ENCODE measurements around the gene RGS7. TPM values are rescaled to one million over a fixed set of nuclear protein-coding genes. Genes with fewer than 3 reads are reported as not detected.

Gene RGS7
- total RNA-seq, 3 donors from 2014 or later (not counting 1 experiment from before 2014, with no cell fraction given), result not detected

DNA sequence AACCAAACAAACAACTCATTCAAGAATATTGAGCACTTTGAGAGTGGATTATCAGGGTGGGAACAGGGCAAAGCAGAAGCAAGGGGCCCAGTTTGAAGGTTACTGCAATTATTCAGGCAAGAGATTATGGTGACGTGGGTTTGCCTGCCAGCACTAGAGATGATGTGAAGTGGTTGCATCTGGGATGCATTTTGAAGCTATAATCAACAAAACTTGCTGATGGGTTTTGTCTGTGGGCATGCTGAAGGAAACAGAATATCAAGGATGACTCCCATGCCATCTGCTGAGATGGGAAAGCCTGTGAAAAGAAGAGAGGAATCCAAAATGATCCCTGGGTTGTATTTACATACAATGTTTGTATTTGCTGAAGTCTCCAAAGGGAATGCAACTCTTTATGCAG, 520.7 kb downstream of the RGS7 start:
- WGBS (ENCODE audit: insufficient coverage), result 50% methylated on average over 1 of the region's 1 CpG
- H3K9me3 ChIP-seq (ENCODE audit: control insufficient read depth, insufficient read depth, low read length), result no peaks in the 10 kb centered on the region
- Mint-ChIP-seq H3K27me3 (ENCODE audit: low read depth in 2 of 2) (no peaks in the 10 kb centered on the region), H3K4me3 (no peak overlapping the region), H3K27ac (no peak overlapping the region), H3K9me3 (peaks cover 0 to 4% of the 10 kb centered on the region in 2 donors), H3K4me1 (no peaks in the 10 kb centered on the region), H3K36me3 (no peaks in the 10 kb centered on the region)
- no peak for TF ChIP-seq CTCF (IDR thresholded peaks at IDR 0.05)
- H3K27ac ChIP-seq (ENCODE audit: low read length), result no peak overlapping the region
- H3K4me1 ChIP-seq (ENCODE audit: control insufficient read depth, insufficient read depth, low read length), result no peaks in the 10 kb centered on the region
- no peak for ATAC-seq
- no peak overlapping the region for H3K4me3 ChIP-seq (ENCODE audit: low read length)
- no peak for DNase-seq
- intact Hi-C loops (cut with micrococcal nuclease), result no loop called here
- no peaks in the 10 kb centered on the region for H3K27me3 ChIP-seq (ENCODE audit: control insufficient read depth, insufficient read depth, low read length)
- no peaks in the 10 kb centered on the region for H3K36me3 ChIP-seq (ENCODE audit: control insufficient read depth, insufficient read depth, low read length)

DNA sequence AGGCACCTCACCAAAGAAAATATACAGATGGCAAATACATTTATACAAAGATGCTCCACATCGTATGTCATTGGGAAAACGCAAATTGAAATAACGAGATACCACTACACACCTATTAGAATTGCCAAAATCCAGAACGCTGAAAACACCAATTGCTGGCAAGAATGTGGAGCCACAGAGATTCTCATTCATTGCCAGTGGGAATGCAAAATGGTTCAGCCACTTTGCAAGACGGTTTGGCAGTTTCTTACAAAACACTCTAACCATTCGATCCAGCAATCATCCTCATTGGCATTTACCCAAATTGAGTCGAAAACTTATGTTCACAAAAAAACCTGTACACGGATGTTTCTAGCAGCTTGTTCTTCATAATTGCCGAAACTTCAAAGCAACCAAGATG, 521.7 kb downstream of the RGS7 start:
- H3K27ac ChIP-seq (ENCODE audit: low read length), result no peak overlapping the region
- no peaks in the 10 kb centered on the region for H3K9me3 ChIP-seq (ENCODE audit: control insufficient read depth, insufficient read depth, low read length)
- TF ChIP-seq CTCF (IDR thresholded peaks at IDR 0.05), result no peak
- peaks cover 0 to 2% of the 10 kb centered on the region in 2 donors for H3K9me3 Mint-ChIP-seq
- H3K4me3 ChIP-seq (ENCODE audit: low read length), result no peak overlapping the region
- no peaks in the 10 kb centered on the region for H3K36me3 ChIP-seq (ENCODE audit: control insufficient read depth, insufficient read depth, low read length)
- no peak overlapping the region for H3K4me3 Mint-ChIP-seq
- no peak overlapping the region for H3K27ac Mint-ChIP-seq
- no peak for DNase-seq
- intact Hi-C loops (cut with micrococcal nuclease), result no loop called here
- H3K27me3 ChIP-seq (ENCODE audit: control insufficient read depth, insufficient read depth, low read length), result no peaks in the 10 kb centered on the region
- no peaks in the 10 kb centered on the region for H3K4me1 Mint-ChIP-seq
- H3K4me1 ChIP-seq (ENCODE audit: control insufficient read depth, insufficient read depth, low read length), result no peaks in the 10 kb centered on the region
- H3K36me3 Mint-ChIP-seq, result no peaks in the 10 kb centered on the region
- H3K27me3 Mint-ChIP-seq (ENCODE audit: low read depth in 2 of 2), result no peaks in the 10 kb centered on the region
- 92% methylated on average over 9 of the region's 9 CpGs for WGBS (ENCODE audit: insufficient coverage)
- no peak for ATAC-seq

GRCh38 chr1:240833075-240833474, 523.9 kb downstream of the RGS7 start:
- H3K9me3 Mint-ChIP-seq, result no peaks in the 10 kb centered on the region
- no peaks in the 10 kb centered on the region for H3K27me3 Mint-ChIP-seq (ENCODE audit: low read depth in 2 of 2)
- DNase-seq (no peak), ATAC-seq (no peak)
- H3K27ac Mint-ChIP-seq, result no peak overlapping the region
- intact Hi-C loops (cut with micrococcal nuclease), result no loop called here
- H3K4me3 Mint-ChIP-seq, result no peak overlapping the region
- H3K4me3 ChIP-seq (ENCODE audit: low read length), result no peak overlapping the region
- no peaks in the 10 kb centered on the region for H3K4me1 ChIP-seq (ENCODE audit: control insufficient read depth, insufficient read depth, low read length)
- no peak for TF ChIP-seq CTCF (IDR thresholded peaks at IDR 0.05)
- 79% methylated on average over 6 of the region's 6 CpGs for WGBS (ENCODE audit: insufficient coverage)
- no peaks in the 10 kb centered on the region for H3K36me3 Mint-ChIP-seq
- H3K27ac ChIP-seq (ENCODE audit: low read length), result no peak overlapping the region
- H3K9me3 ChIP-seq (ENCODE audit: control insufficient read depth, insufficient read depth, low read length), result no peaks in the 10 kb centered on the region
- H3K27me3 ChIP-seq (ENCODE audit: control insufficient read depth, insufficient read depth, low read length), result no peaks in the 10 kb centered on the region
- H3K36me3 ChIP-seq (ENCODE audit: control insufficient read depth, insufficient read depth, low read length), result no peaks in the 10 kb centered on the region
- no peaks in the 10 kb centered on the region for H3K4me1 Mint-ChIP-seq

- no peak for ATAC-seq
- H3K36me3 Mint-ChIP-seq, result no peaks in the 10 kb centered on the region
Observed at GRCh38 chr1:240831922-240832321, 525.1 kb downstream of the RGS7 start.

More at GRCh38 chr1:240831922-240832321, 525.1 kb downstream of the RGS7 start:
- no CpG with 5 or more reads among the region's 3 CpGs for WGBS (ENCODE audit: insufficient coverage)
- no peak overlapping the region for H3K4me3 ChIP-seq (ENCODE audit: low read length)
- intact Hi-C loops (cut with micrococcal nuclease), result no loop called here
- H3K4me1 ChIP-seq (ENCODE audit: control insufficient read depth, insufficient read depth, low read length), result no peaks in the 10 kb centered on the region
- H3K27me3 ChIP-seq (ENCODE audit: control insufficient read depth, insufficient read depth, low read length), result no peaks in the 10 kb centered on the region
- no peak for TF ChIP-seq CTCF (IDR thresholded peaks at IDR 0.05)
- H3K27ac ChIP-seq (ENCODE audit: low read length), result no peak overlapping the region
- H3K4me3 Mint-ChIP-seq, result no peak overlapping the region
- no peaks in the 10 kb centered on the region for H3K36me3 ChIP-seq (ENCODE audit: control insufficient read depth, insufficient read depth, low read length)
- no peak for DNase-seq
- H3K27me3 Mint-ChIP-seq (ENCODE audit: low read depth in 2 of 2), result no peaks in the 10 kb centered on the region
- no peak overlapping the region for H3K27ac Mint-ChIP-seq
- H3K4me1 Mint-ChIP-seq, result no peaks in the 10 kb centered on the region
- no peaks in the 10 kb centered on the region for H3K9me3 ChIP-seq (ENCODE audit: control insufficient read depth, insufficient read depth, low read length)
- no peaks in the 10 kb centered on the region for H3K9me3 Mint-ChIP-seq

Measured in natural killer cell (primary cell).